GM21423 (cell line): ENCODE results near the gene ZNF318.
"Not testable (repeated sequence)": the region's sequence is repeated elsewhere in the genome, so short reads cannot be mapped to it uniquely, and the experiment has no call there.

Experiments
- ATAC-seq: cut with Tn5 transposase; IDR thresholded peaks from one replicate; pipeline ENCODE4 v1.9.1; 2021; ENCODE audit warnings: mild to moderate bottlenecking, moderate library complexity; ENCODE audit not compliant: unreplicated experiment

The ZNF318 gene

DNA sequence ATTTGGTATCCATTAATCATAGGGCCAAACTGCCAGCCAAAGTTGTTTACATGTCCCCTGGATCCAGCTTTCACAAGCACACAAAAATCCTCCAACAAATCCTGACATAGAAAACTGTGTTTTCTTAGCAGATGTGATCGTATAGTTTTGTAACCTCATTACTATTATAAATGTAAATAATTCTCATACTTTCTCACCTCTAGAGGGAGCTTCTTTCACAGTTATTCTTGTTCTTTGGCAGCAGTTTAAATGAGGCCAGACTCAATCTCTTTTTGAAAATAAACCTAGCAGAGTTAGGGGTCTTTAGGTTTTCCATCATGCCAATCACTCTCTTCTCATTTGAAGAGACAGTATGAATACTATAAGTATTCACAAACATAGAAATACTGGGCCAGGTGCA is 17.0 kb upstream of the ZNF318 start:
- ATAC-seq: no peak

GRCh38 chr6:43383021-43383667 is 13.7 kb upstream of the ZNF318 start:
- no peak for ATAC-seq

- ATAC-seq: not testable (repeated sequence)
Measured at GRCh38 chr6:43380858-43381257, 11.4 kb upstream of the ZNF318 start.

GRCh38 chr6:43378631-43379030 is 9.2 kb upstream of the ZNF318 start:
- no peak for ATAC-seq

- no peak for ATAC-seq
Measured at GRCh38 chr6:43377710-43378229, 8.3 kb upstream of the ZNF318 start.

- ATAC-seq: peak; percentile 50
Measured at GRCh38 chr6:43376551-43376981, 7.1 kb upstream of the ZNF318 start.

GRCh38 chr6:43375693-43376092 is 6.2 kb upstream of the ZNF318 start:
- no peak for ATAC-seq

DNA sequence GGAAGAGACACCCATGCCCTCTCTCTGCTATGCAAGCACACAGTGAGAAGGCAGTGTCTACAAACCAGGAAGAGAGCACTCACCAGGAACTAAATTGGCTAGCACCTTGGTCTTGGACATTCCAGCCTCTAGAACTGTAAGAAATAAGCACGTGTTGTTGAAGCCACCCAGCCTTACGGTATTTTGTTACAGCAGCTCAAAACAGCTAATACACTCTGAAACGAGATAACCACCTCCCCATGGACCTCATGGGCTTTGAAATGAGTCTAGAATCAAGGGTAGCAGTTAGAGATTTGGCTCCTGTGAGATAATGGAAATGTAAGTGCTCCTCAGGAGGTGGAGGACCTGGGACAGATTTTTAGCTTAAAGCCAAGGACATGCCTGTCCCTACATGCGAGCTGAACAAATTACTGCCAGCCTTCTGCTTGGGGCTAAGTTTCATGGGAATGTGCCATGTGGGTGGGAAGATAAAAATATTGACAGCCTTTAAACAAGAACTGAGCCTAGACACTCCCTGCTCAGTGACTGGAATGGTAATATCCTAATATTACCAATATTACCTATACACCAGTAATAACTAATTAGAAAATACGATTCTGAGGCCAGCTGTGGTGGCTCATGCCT is 3.9 kb upstream of the ZNF318 start:
- ATAC-seq: no peak

DNA sequence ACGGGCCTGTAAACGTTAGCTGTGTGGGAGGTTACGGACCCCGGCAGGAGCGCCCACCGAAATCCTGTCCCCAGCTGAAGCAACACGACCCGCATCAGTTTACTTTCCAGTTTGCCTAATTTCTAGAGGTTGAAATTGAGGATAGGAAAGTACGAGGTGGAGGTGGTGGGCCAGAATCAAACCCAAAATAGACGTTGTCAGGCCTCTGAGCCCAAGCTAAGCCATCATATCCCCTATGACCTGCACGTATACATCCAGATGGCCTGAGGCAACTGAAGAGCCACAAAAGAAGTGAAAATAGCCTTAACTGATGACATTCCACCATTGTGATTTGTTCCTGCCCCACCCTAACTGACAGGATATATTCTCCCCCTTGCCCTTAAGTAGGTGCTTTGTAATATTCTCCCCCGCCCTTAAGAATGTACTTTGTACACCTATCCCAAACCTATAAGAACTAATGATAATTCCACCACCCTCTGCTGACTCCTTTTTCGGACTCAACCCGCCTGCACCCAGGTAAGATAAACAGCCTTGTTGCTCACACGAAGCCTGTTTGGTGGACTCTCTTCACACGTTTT is 645 bp upstream of the ZNF318 start:
- ATAC-seq: peak; percentile 5

DNA sequence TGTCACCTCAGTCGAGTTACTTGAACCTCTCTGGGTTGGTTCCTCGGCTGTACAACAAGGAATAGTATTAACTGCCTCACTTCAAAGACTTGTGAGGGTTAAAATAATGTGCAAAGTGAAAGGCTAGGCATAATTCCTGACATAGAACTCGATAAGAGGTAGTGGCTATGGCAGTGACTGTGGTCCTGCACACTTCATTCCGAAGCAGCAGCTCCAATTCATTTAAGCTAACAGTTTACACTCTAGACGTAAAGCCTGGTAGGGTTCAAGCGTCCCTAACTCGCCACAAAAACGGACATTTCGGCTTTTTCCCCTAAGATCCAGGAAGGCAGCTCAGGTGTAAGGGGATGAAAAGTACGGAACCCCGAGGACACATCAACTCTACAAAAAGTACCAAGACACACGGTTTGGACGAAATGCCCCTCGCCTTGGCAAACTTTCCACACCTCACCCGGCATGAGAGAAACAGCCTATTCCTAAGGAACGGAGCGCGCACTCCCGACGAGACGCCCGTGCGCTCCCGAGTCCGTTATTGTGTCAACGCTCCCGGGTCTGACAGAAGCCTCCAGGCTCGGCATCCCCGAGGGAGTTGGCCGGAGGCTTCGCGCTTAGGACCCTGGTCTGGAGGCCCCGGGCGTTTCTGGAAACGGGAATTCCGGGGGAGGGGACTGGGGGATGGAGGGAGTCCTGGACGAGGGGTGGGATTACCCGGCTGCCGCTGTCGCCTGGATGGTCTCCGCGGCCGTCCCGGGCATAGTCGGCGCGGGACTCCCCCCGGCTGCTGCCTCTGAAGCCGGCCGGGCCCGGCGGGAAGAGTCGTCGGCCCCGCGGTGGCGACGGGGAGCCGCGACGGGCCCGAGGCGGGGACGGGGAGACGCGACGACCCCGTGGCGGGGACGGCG is 937 bp downstream of the ZNF318 start:
- no peak for ATAC-seq

- no peak for ATAC-seq
Measured at GRCh38 chr6:43367245-43367984, 2.0 kb downstream of the ZNF318 start.

GRCh38 chr6:43361269-43361668 is 8.2 kb downstream of the ZNF318 start:
- no peak for ATAC-seq

DNA sequence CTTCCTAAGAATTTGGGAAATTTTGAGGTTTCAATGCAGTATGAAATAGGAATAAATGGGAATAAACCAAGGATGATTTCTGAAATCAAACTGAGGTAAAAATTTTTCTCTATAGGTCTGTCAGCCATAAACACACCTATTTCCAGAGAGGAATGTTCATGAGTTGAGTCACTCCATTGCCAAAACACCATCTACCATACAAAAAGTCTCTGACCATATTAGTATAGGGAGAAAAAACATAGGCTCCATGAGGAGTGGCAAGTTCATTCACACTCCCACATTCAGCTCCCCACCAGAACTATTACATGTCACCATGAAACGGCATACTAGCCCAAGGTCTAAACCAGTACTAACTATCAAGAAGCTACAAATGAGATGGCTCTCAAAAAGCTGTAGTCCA is 9.6 kb downstream of the ZNF318 start:
- ATAC-seq: no peak

DNA sequence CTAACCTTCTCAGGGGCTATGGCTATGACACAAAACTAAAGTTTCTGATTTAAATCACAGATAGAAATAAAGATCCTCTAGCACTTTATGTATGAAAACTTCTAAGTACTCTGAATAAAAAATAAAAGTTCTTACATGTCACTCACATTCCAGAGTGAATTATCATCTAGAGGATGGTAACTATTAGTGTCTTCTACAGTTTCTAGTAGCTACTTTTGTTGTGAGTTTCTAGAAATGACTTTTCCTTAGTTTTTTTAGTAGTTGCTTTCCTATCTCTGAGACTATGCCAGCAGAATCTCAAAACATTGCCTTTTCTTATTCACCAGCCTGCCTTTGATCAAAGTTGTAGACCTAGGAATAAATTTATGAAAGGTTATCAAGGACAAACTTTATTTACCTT is 10.1 kb downstream of the ZNF318 start:
- no peak for ATAC-seq

DNA sequence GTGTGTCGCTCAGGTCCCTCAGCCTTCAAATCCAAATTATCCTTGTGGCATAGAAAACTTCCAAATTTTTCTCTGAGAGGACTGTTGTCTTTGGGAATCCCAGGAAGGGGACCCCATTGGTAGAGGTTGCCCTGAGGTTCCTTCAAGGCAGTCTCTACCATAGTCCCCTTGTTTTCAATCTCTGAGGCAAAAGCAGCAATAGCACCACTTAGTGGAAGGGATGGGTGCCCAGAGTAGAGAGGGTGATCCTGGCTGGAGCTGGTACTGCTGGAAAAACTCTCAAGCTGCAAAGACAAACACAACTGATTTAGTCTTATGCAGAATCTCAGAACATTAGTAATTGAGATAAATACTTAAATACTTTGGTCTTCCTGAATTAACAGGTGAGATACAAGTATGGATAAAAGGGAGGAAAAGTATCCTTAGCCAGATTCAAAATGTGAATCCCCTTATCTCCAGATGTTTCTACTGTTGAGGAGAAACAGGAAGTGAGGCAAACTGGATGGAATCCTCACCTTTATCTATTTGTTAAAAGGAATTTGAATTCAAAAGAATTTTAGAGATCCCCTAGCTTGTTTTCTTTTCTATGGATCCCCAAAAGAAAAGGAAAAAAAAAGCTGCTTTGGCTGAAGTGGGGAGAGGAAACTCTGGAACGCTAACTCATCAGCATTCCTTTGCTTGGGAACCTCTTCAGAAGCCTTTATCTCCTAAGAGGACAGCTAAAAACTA is 13.4 kb downstream of the ZNF318 start:
- ATAC-seq: no peak

DNA sequence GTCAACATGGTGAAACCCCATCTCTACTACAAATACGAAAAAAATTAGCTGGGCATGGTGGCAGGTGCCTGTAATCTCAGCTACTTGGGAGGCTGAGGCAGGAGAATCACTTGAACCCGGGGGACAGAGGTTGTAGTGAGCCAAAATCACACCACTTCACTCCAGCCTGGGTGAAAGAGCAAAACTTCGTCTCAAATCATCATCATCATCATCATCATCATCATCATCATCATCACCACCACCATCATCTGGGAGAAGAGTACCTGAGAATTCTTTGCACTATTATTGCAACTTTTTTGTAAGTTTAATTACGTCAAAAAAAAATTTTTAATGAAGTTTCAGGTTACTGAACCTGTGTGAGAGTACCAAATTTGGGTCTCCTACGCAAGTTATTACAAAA is 17.5 kb downstream of the ZNF318 start:
- ATAC-seq: not testable (repeated sequence)

DNA sequence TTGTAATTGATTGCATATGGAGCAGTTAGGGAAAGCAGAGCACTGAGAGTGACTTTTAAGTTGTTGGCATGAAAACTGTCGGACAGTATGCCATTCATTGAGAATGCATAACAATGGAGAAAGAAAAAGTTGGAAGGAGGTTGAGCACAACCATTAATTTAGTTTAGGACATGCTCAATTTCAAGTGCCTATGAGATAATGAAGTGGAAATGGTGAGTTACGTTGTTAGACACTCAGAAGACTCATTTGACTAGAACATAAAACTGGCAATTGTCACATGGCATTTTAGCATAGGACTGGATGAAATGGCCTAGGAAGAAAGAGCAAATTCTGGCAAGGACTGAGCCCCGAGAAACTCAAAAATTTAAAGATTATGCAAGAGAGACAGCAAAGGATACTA is 22.0 kb downstream of the ZNF318 start:
- no peak for ATAC-seq

DNA sequence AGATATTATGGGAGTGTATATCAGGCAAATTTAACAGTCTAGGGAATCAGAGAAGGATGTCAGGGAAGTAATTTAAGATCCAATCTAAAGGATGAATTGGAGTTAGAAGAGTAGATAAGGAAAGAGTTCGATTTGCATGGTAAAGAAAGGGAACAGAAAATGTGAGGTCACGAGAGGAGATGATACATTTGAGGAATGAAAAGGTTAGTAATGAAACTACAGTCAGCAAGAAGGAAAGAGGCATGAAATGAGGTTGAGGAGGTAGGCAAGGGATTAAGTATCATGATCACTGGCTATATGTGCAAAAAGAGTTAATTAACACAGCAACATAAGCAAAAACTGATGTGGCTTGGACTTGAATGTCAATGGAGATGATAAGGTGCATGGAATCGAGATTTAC is 22.4 kb downstream of the ZNF318 start:
- no peak for ATAC-seq

DNA sequence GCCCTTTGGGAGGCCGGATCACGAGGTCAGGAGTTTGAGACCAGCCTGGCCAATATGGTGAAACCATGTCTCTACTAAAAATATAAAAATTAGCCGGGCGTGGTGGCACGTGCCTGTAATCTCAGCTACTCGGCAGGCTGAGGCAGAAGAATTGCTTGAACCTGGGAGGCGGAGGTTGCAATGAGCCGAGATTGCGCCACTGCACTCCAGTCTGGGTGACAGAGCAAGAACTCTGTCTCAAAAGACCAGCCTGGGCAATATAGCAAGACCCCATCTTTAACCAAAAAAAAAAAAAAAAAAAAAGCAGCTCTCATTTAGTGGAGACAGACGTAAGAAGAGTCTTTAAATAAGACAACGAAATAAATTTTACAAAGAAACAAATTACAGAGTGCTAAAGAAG is 23.2 kb downstream of the ZNF318 start:
- ATAC-seq: not testable (repeated sequence)

DNA sequence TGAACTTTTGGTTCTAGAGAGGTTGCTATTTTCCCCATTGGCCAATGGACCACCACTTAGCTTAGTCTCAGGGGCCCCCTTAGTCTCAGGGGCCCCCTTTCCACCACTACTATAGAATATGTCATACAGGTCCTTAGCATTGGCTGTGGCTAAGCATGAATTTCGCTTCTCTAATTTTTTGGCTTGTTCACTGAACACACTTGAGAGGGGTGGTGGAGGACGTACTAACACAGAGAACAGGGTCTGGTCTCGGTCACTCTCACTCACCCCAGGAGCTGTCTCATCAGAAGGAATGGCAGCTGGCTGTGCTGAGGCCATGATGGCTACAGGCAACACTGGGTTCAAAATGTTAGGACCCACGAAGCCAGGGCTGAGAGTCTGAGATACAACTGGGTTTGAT is 30.3 kb downstream of the ZNF318 start:
- ATAC-seq: peak; percentile 68
